ENCODE results near the gene PFKM.

Gene PFKM

GRCh38 chr12:48119078-48119833 is at the start of gene PFKM:
PFKM (plus strand) TSS chr12:48119364; CDS start chr12:48122775, 3,411 bp downstream.
- DNase-seq (ENCODE audit: low read depth), result peak; percentile 53

GRCh38 chr12:48070033-48070432 is 49.1 kb upstream of the PFKM start:
- no peak for DNase-seq (ENCODE audit: low read depth)

- no peak for DNase-seq (ENCODE audit: low read depth)
Measured at GRCh38 chr12:48070731-48071130, 48.4 kb upstream of the PFKM start.

GRCh38 chr12:48071808-48072207 is 47.4 kb upstream of the PFKM start:
- DNase-seq (ENCODE audit: low read depth), result no peak

- no peak for DNase-seq (ENCODE audit: low read depth)
Measured at GRCh38 chr12:48072266-48072665, 46.9 kb upstream of the PFKM start.

GRCh38 chr12:48074266-48074665 is 44.9 kb upstream of the PFKM start:
- DNase-seq (ENCODE audit: low read depth), result no peak

GRCh38 chr12:48075832-48076231 is 43.3 kb upstream of the PFKM start:
- no peak for DNase-seq (ENCODE audit: low read depth)

GRCh38 chr12:48077111-48077510 is 42.1 kb upstream of the PFKM start:
- no peak for DNase-seq (ENCODE audit: low read depth)

- no peak for DNase-seq (ENCODE audit: low read depth)
Measured at GRCh38 chr12:48078901-48079300, 40.3 kb upstream of the PFKM start.

- no peak for DNase-seq (ENCODE audit: low read depth)
Measured at GRCh38 chr12:48080285-48080684, 38.9 kb upstream of the PFKM start.

- no peak for DNase-seq (ENCODE audit: low read depth)
Measured at GRCh38 chr12:48080821-48081220, 38.3 kb upstream of the PFKM start.

- no peak for DNase-seq (ENCODE audit: low read depth)
Measured at GRCh38 chr12:48084066-48084465, 35.1 kb upstream of the PFKM start.

- no peak for DNase-seq (ENCODE audit: low read depth)
Measured at GRCh38 chr12:48084841-48085460, 34.2 kb upstream of the PFKM start.

- DNase-seq (ENCODE audit: low read depth), result no peak
Measured at GRCh38 chr12:48086327-48086726, 32.8 kb upstream of the PFKM start.

GRCh38 chr12:48092611-48093010 is 26.6 kb upstream of the PFKM start:
- no peak for DNase-seq (ENCODE audit: low read depth)

GRCh38 chr12:48104531-48104930 is 14.6 kb upstream of the PFKM start:
- no peak for DNase-seq (ENCODE audit: low read depth)

GRCh38 chr12:48105321-48105866 is 13.8 kb upstream of the PFKM start:
- DNase-seq (ENCODE audit: low read depth), result no peak

- DNase-seq (ENCODE audit: low read depth), result peak; percentile 84
Measured at GRCh38 chr12:48105867-48106680, 13.1 kb upstream of the PFKM start, which contains the start of gene SENP1. SENP1 (minus strand) TSS chr12:48106079; CDS start chr12:48101472, 4,607 bp downstream.

GRCh38 chr12:48106681-48107613 is 12.2 kb upstream of the PFKM start:
- DNase-seq (ENCODE audit: low read depth), result no peak

GRCh38 chr12:48109424-48109823 is 9.7 kb upstream of the PFKM start:
- no peak for DNase-seq (ENCODE audit: low read depth)

- no peak for DNase-seq (ENCODE audit: low read depth)
Measured at GRCh38 chr12:48110691-48111311, 8.4 kb upstream of the PFKM start.

Data from stimulated activated CD4-positive, alpha-beta T cell treated with anti-CD3 and anti-CD28 coated beads, Interleukin-2, amount 100 ng/mL, for 4 hours (primary cell).